GM15510 (cell line): ENCODE data around the gene IL17REL.

Experiments used
- POLR2A ChIP-seq: IDR thresholded peaks from 3 replicates; pipeline ENCODE4 v1.6.1; 2011; ENCODE audit warnings: borderline replicate concordance; ENCODE audit not compliant: insufficient read length; ENCODE audit errors: extremely low read depth

Gene IL17REL

GRCh38 chr22:49957826-49958365, 54.7 kb downstream of the IL17REL start:
- no peak for TF ChIP-seq POLR2A

- TF ChIP-seq POLR2A, result no peak
Measured at GRCh38 chr22:49956914-49957825, 55.4 kb downstream of the IL17REL start.

GRCh38 chr22:49956418-49956770, 56.2 kb downstream of the IL17REL start:
- TF ChIP-seq POLR2A, result no peak

GRCh38 chr22:49955581-49956417, 56.8 kb downstream of the IL17REL start:
- no peak for TF ChIP-seq POLR2A

- no peak for TF ChIP-seq POLR2A
Measured at GRCh38 chr22:49954991-49955580, 57.5 kb downstream of the IL17REL start.

- TF ChIP-seq POLR2A, result no peak
Measured at GRCh38 chr22:49954354-49954753, 58.2 kb downstream of the IL17REL start.

GRCh38 chr22:49953680-49954344, 58.8 kb downstream of the IL17REL start:
- TF ChIP-seq POLR2A, result no peak

GRCh38 chr22:49953027-49953679, 59.4 kb downstream of the IL17REL start:
- no peak for TF ChIP-seq POLR2A

GRCh38 chr22:49951986-49952896, 60.3 kb downstream of the IL17REL start:
- TF ChIP-seq POLR2A, result no peak

- TF ChIP-seq POLR2A, result no peak
Measured at GRCh38 chr22:49951678-49951985, 60.9 kb downstream of the IL17REL start.

GRCh38 chr22:49951000-49951677, 61.4 kb downstream of the IL17REL start:
- TF ChIP-seq POLR2A, result no peak

GRCh38 chr22:49950396-49950994, 62.1 kb downstream of the IL17REL start:
- TF ChIP-seq POLR2A, result no peak
